K562 (cell line): ENCODE measurements around the gene RECK. TPM values are rescaled to one million over a fixed set of nuclear protein-coding genes. Genes with fewer than 3 reads are reported as not detected.

Experiments used
- ATAC-seq: fragments of 200-7000 bp; cut with Tn5 transposase; 3 replicates; pipeline ENCODE4 v1.9.1; 2020; ENCODE audit warnings: moderate library complexity
- BruUV-seq: library from RNA; stranded (reverse); fragments of 400-500 nt; replicated peaks from 2 replicates; lab custom pipeline; 2021; lab: Mats Ljungman, UMichigan
- CTCF ChIA-PET: fragments of 300-600 bp; formaldehyde crosslinking; extraction: SDS; loops from one replicate; lab custom pipeline; 2021; ENCODE audit warnings: low intra/inter-chr PET ratio; lab: Yijun Ruan, JAX
- POLR2A ChIA-PET: fragments of 300-600, 350-650 bp; sonication (Branson Sonifier 250); formaldehyde crosslinking; extraction: SDS; loops from one replicate; lab custom pipeline; 2021; ENCODE audit warnings: antibody characterized with exemption, inconsistent platforms; lab: Yijun Ruan, JAX
- DNase-seq, 4 experiments: peaks; one replicate each; pipeline versions ENCODE4 v3.0.0 to v3.0.0-alpha.2; 2011 to 2018; ENCODE audit warnings: low spot score in 3 of 4, mixed read lengths in 3 of 4; ENCODE audit errors: extremely low read depth in 1 of 4
- FAIRE-seq: peaks from 2 replicates; lab custom pipeline; 2011; peaks lifted over from hg19 to GRCh38; lab: Jason Lieb, UNC
- H2AFZ ChIP-seq: 2 replicates; pipeline ENCODE4 v1.6.0; 2011; ENCODE audit warnings: low read depth, low read length, control low read depth, inconsistent platforms
- H3K27ac ChIP-seq: fragments of 200-600 bp; 3 replicates; pipeline ENCODE4 v1.8.0; 2011; ENCODE audit warnings: low read depth, mild to moderate bottlenecking, control low read depth, inconsistent platforms, low read length, moderate library complexity, mixed read lengths; ENCODE audit errors: extremely low read depth
- H3K27me3 ChIP-seq, 2 experiments: fragments of 300-600 bp in 1 of 2; 2 replicates in 1 of 2; 3 replicates in 1 of 2; pipeline versions ENCODE4 v1.6.0 to v1.8.0; 2011; ENCODE audit warnings: inconsistent platforms in 2 of 2, low read length in 2 of 2, mild to moderate bottlenecking in 1 of 2, mixed read lengths in 1 of 2, moderate library complexity in 1 of 2; ENCODE audit not compliant: control insufficient read depth in 2 of 2, insufficient read depth in 2 of 2
- H3K36me3 ChIP-seq: fragments of 300-600 bp; 3 replicates; pipeline ENCODE4 v1.8.0; 2011; ENCODE audit warnings: mild to moderate bottlenecking, low read length, inconsistent platforms; ENCODE audit not compliant: control insufficient read depth, insufficient read depth
- H3K4me1 ChIP-seq, 2 experiments: fragments of 200-600 bp in 1 of 2; replicated peaks in 1 of 2; 2 replicates in 1 of 2; 3 replicates in 1 of 2; pipeline versions ENCODE4 v1.5.1 to v1.8.0; 2011; ENCODE audit warnings: inconsistent platforms in 2 of 2, low read length in 2 of 2, mild to moderate bottlenecking in 1 of 2, mixed read lengths in 1 of 2, moderate library complexity in 1 of 2; ENCODE audit not compliant: control insufficient read depth in 2 of 2, insufficient read depth in 2 of 2
- H3K4me2 ChIP-seq: 2 replicates; pipeline ENCODE4 v1.6.1; 2011; ENCODE audit warnings: low read length, control low read depth, inconsistent platforms, mixed read lengths; ENCODE audit not compliant: insufficient read depth
- H3K4me3 ChIP-seq: fragments of 200-600 bp; sonication (generic), shearing (Covaris generic); 2 replicates; pipeline ENCODE4 v1.5.1; 2016; ENCODE audit warnings: control low read depth, inconsistent platforms
- H3K79me2 ChIP-seq: fragments of 200-600 bp; 3 replicates; pipeline ENCODE4 v1.8.0; 2011; ENCODE audit warnings: low read length, inconsistent platforms; ENCODE audit not compliant: control insufficient read depth, insufficient read depth
- H3K9ac ChIP-seq, 2 experiments: 2 replicates each; pipeline versions ENCODE4 v1.6.0 to v1.6.1; 2011; ENCODE audit warnings: low read depth in 2 of 2, low read length in 2 of 2, control low read depth in 1 of 2, inconsistent platforms in 1 of 2, mild to moderate bottlenecking in 1 of 2, mixed read lengths in 1 of 2; ENCODE audit not compliant: insufficient read depth in 1 of 2
- H3K9me1 ChIP-seq: one replicate; pipeline ENCODE4 v1.6.0; 2011; ENCODE audit warnings: inconsistent platforms, mild to moderate bottlenecking, low read length, moderate library complexity; ENCODE audit not compliant: control insufficient read depth, insufficient read depth
- H3K9me3 ChIP-seq: replicated peaks from 2 replicates; pipeline ENCODE4 v1.5.1; 2011; ENCODE audit warnings: low read depth, low read length, inconsistent platforms; ENCODE audit not compliant: control insufficient read depth, insufficient read depth
- H4K20me1 ChIP-seq: replicated peaks from 2 replicates; pipeline ENCODE4 v1.6.1; 2011; ENCODE audit warnings: low read length, inconsistent platforms, mixed read lengths; ENCODE audit not compliant: control insufficient read depth, insufficient read depth
- HNRNPLL ChIP-seq: fragments of 200-400 bp; formaldehyde crosslinking; IDR thresholded peaks from 2 replicates; pipeline ENCODE4 v1.6.1; 2017; ENCODE audit warnings: low read length, low read depth, mild to moderate bottlenecking; ENCODE audit not compliant: poor library complexity, severe bottlenecking
- YY1 ChIP-seq, 3 experiments: IDR thresholded peaks; 2 replicates each; pipeline ENCODE4 v1.6.1; 2011; ENCODE audit warnings: low read length in 2 of 3, mild to moderate bottlenecking in 2 of 3, moderate library complexity in 2 of 3, borderline replicate concordance in 1 of 3, control low read depth in 1 of 3, low read depth in 1 of 3; ENCODE audit not compliant: insufficient read depth in 3 of 3, insufficient replicate concordance in 2 of 3, control insufficient read depth in 1 of 3, insufficient read length in 1 of 3; ENCODE audit errors: extremely low read depth in 1 of 3
- ZNF24 ChIP-seq: fragments of 450-650 bp; IDR thresholded peaks from 2 replicates; pipeline ENCODE4 v1.6.1; 2016
- WGBS: fragments of 100-300 bp; shearing (Covaris generic); methylation state at CpG from one replicate; pipeline ENCODE4 v1.1.6; 2016; ENCODE audit warnings: low coverage, mixed read lengths; ENCODE audit not compliant: insufficient coverage; ENCODE audit errors: missing lambda C conversion rate; 5-methylcytosine and 5-hydroxymethylcytosine counted together
- in situ Hi-C: fragments of 300-500 bp; cut with MboI; formaldehyde crosslinking; loops from 4 replicates; pipeline ENCODE4 v1.15.0; 2018; ENCODE audit warnings: inconsistent platforms, mixed read lengths
- intact Hi-C: fragments of 100-400 bp; cut with micrococcal nuclease; formaldehyde crosslinking; loops from 2 replicates; pipeline ENCODE4 v1.14.2; 2022
- polyA plus RNA-seq, 8 experiments: library from polyadenylated mRNA; depleted of rRNA in 4 of 8; stranded (reverse) in 5 of 8; unstranded in 3 of 8; fragments of >200 nt; fragmentation: Nextera tagmentation in 2 of 8; fragmentation: Illumina TruSeq in 1 of 8; extraction: Ambion mirVana in 2 of 8; extraction: Trizol in 1 of 8; gene quantifications; 2 replicates each; pipeline versions ENCODE4 v1.2.1 to v1.2.3, GENCODE V29; 2011 to 2014; ENCODE audit warnings: inconsistent platforms in 1 of 8, missing spikeins in 1 of 8
- total RNA-seq, 7 experiments: library from RNA; depleted of rRNA in 6 of 7; stranded (reverse); fragments of >200 nt in 6 of 7; fragmentation: Illumina TruSeq in 2 of 7; extraction: Trizol in 2 of 7; gene quantifications; 2 replicates each; pipeline versions ENCODE4 v1.2.1 to v1.2.3, GENCODE V29; 2011 to 2021; ENCODE audit warnings: low replicate concordance in 1 of 7
- TF ChIP-seq, protein P1 (sequence below): fragments of 450-650 bp; IDR thresholded peaks from 2 replicates; pipeline ENCODE4 v1.6.1; 2016

RECK gene
- total and polyA plus RNA-seq, 9 of the 15 experiments (the other 6 are each of a cell fraction or from before 2014, with no cell fraction given): 0.04 to 0.36 (median 0.16) TPM

DNA sequence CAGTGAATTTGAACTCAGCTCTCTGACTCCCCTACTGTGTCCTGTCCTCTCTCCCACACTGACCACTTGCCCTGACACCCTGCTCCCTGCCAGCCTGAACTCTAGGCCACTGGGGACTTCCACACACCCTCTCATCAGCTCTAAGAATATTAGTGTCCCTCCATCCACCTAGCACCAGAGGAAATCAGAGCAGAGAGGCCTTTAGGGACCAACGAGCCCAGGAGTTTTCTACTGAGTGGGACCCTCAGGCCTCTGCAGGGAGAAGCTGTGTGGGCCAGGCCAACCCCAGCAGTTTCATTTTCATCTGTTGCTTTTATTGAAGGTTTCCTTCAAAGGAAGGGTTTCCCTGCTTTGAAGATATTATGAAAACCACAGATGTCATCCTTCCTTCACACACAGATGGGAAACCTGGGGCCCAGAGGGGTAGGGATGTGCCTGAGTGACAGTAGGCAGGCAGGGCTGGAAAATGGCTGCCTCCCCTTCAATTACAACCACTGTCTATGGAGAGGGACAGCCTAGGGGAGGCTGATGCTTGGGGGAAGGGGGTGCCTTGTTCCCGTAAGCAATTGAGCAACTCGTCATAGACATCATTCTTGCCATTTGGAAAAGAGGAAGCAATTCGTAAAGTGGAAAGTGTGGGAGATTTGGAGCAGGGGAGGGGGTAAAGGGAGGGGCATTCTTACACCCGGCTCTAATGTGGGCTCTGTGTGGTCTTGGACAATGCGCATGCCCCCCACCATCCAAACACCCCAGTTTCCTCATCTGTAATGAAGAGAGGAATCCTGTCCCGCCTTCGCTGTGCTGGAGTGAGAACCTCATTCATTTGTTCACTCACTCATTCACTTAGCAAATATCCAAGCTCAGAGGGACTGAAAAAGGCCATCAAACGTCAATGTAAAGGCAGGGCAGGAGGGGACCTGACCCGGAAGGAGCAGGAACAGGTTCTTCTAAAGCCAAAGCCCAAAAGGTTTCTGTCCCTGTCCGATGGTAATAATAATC lies 103.7 kb downstream of the RECK start:
- peaks cover 35 to 61% of the 10 kb centered on the region in 2 experiments; a peak in 4 of 5 replicates for H3K4me1 ChIP-seq
- peak; percentile 94 for TF ChIP-seq ZNF24
- TF ChIP-seq HNRNPLL: no peak
- TF ChIP-seq, protein P1, sequence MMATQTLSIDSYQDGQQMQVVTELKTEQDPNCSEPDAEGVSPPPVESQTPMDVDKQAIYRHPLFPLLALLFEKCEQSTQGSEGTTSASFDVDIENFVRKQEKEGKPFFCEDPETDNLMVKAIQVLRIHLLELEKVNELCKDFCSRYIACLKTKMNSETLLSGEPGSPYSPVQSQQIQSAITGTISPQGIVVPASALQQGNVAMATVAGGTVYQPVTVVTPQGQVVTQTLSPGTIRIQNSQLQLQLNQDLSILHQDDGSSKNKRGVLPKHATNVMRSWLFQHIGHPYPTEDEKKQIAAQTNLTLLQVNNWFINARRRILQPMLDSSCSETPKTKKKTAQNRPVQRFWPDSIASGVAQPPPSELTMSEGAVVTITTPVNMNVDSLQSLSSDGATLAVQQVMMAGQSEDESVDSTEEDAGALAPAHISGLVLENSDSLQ: peak; percentile 38
- peak in 1 of 3 experiments; percentile 42 for TF ChIP-seq YY1 (IDR thresholded peaks at IDR 0.05; ENCODE audit: borderline replicate concordance in 1 of 3, control insufficient read depth in 1 of 3, extremely low read depth in 1 of 3, insufficient read depth in 3 of 3, insufficient read length in 1 of 3, insufficient replicate concordance in 2 of 3, low read depth in 1 of 3, low read length in 2 of 3)
- ChIA-PET POLR2A (interaction anchor here (1.0 kb wide), 1 partner anchor 50 kb away, joined by 3 read pairs; the partner anchor contains the start of gene CLTA), CTCF (no interaction called here)
- no peaks in the 10 kb centered on the region for H3K9me3 ChIP-seq
- H4K20me1 ChIP-seq: no peaks in the 10 kb centered on the region; the same call in 1 of the 2 replicates
- H3K36me3 ChIP-seq: no peaks in the 10 kb centered on the region
- no peak overlapping the region for H3K4me3 ChIP-seq
- no peak for FAIRE-seq
- no peak for DNase-seq
- 53% methylated on average over 10 of the region's 11 CpGs for WGBS
- intact Hi-C loops (no loop called here), in situ Hi-C loops (no loop called here)
- H2AFZ ChIP-seq: no peak overlapping the region
- H3K79me2 ChIP-seq: peaks cover 6% of the 10 kb centered on the region; the same call in 1 of the 3 replicates
- H3K9me1 ChIP-seq: no peaks in the 10 kb centered on the region
- H3K4me2 ChIP-seq: no peak overlapping the region
- ATAC-seq: no peak
- H3K27me3 ChIP-seq: no peaks in the 10 kb centered on the region
- no TSS peak for BruUV-seq
- H3K27ac ChIP-seq: no peak overlapping the region
- peak overlapping the region in 1 of 2 experiments; percentile 26; a peak in 1 of 4 replicates for H3K9ac ChIP-seq
